Activated CD8-positive, alpha-beta memory T cell treated with anti-CD3 and anti-CD28 coated beads, Interleukin-2, amount 50 U/mL, for 24 hours (primary cell): ENCODE measurements around the gene EEA1.
A peak's percentile ranks its signal among the peaks of the same experiment; 100 is the strongest.
"Not testable (repeated sequence)": the region's sequence is repeated elsewhere in the genome, so short reads cannot be mapped to it uniquely, and the experiment has no call there.

Source experiments
- DNase-seq: peaks from one replicate; pipeline ENCODE4 v3.0.0-alpha.2; 2020; ENCODE audit errors: extremely low read depth

The EEA1 gene

GRCh38 chr12:92928962-92929915, at the start of gene EEA1:
EEA1 (minus strand) TSS chr12:92929295; CDS start chr12:92929066, 229 bp downstream.
- peak; percentile 82 for DNase-seq

- DNase-seq = no peak
These were observed 49.5 kb upstream of the EEA1 start for GRCh38 chr12:92978607-92979006.

- no peak for DNase-seq
These were observed 48.2 kb upstream of the EEA1 start for GRCh38 chr12:92977326-92977725.

GRCh38 chr12:92974759-92975158, 45.7 kb upstream of the EEA1 start:
- no peak for DNase-seq

GRCh38 chr12:92973614-92974013, 44.5 kb upstream of the EEA1 start:
- DNase-seq = no peak

- no peak for DNase-seq
These were observed 42.9 kb upstream of the EEA1 start for GRCh38 chr12:92971859-92972524.

GRCh38 chr12:92968176-92968813, 39.2 kb upstream of the EEA1 start:
- DNase-seq = no peak

GRCh38 chr12:92964378-92964777, 35.3 kb upstream of the EEA1 start:
- not testable (repeated sequence) for DNase-seq

- DNase-seq = no peak
These were observed 32.9 kb upstream of the EEA1 start for GRCh38 chr12:92961949-92962348.

- DNase-seq = no peak
These were observed 27.0 kb upstream of the EEA1 start for GRCh38 chr12:92955997-92956663.

- DNase-seq = no peak
These were observed 24.7 kb upstream of the EEA1 start for GRCh38 chr12:92953747-92954146.

GRCh38 chr12:92952394-92952793, 23.3 kb upstream of the EEA1 start:
- DNase-seq = no peak

GRCh38 chr12:92951006-92951405, 21.9 kb upstream of the EEA1 start:
- DNase-seq = no peak

GRCh38 chr12:92950011-92950410, 20.9 kb upstream of the EEA1 start:
- no peak for DNase-seq

- DNase-seq = no peak
These were observed 20.4 kb upstream of the EEA1 start for GRCh38 chr12:92949466-92949865.

- DNase-seq = no peak
These were observed 18.6 kb upstream of the EEA1 start for GRCh38 chr12:92947589-92948215.

- no peak for DNase-seq
These were observed 16.6 kb upstream of the EEA1 start for GRCh38 chr12:92945659-92946220.

- no peak for DNase-seq
These were observed 14.6 kb upstream of the EEA1 start for GRCh38 chr12:92943482-92944250.

GRCh38 chr12:92942905-92943304, 13.8 kb upstream of the EEA1 start:
- DNase-seq = no peak

- DNase-seq = no peak
These were observed 10.0 kb upstream of the EEA1 start for GRCh38 chr12:92939116-92939515.
